MM.1S (cell line): Measurements from ENCODE around the gene RUNX2.

Source experiments
- DNase-seq: peaks from one replicate; pipeline ENCODE4 v3.0.0-alpha.2; 2015
- H2AFZ ChIP-seq: fragments of 300-600 bp; sonication (generic); 2 replicates; pipeline ENCODE4 v1.6.0; 2016; ENCODE audit warnings: antibody characterized with exemption, low read length
- H3F3A ChIP-seq: fragments of 300-600 bp; sonication (generic); 2 replicates; pipeline ENCODE4 v1.6.1; 2016; ENCODE audit warnings: mild to moderate bottlenecking, antibody characterized with exemption, low read length, moderate library complexity, mixed read lengths; ENCODE audit not compliant: insufficient read depth
- H3K27ac ChIP-seq: fragments of 300-600 bp; sonication (generic); 2 replicates; pipeline ENCODE4 v1.5.1; 2016; ENCODE audit warnings: mild to moderate bottlenecking, low read length
- H3K27me3 ChIP-seq: fragments of 300-600 bp; sonication (generic); replicated peaks from 2 replicates; pipeline ENCODE4 v1.6.0; 2016; ENCODE audit warnings: low read length; ENCODE audit not compliant: insufficient read depth
- H3K36me3 ChIP-seq: fragments of 300-600 bp; sonication (generic); replicated peaks from 2 replicates; pipeline ENCODE4 v1.6.1; 2016; ENCODE audit warnings: mild to moderate bottlenecking, low read length, mixed read lengths; ENCODE audit not compliant: insufficient read depth
- H3K4me1 ChIP-seq: fragments of 300-600 bp; sonication (generic); 2 replicates; pipeline ENCODE4 v1.6.1; 2016; ENCODE audit warnings: low read length, mixed read lengths
- H3K4me2 ChIP-seq: fragments of 300-600 bp; sonication (generic); 2 replicates; pipeline ENCODE4 v1.6.0; 2016; ENCODE audit warnings: low read depth, low read length
- H3K4me3 ChIP-seq: fragments of 300-600 bp; sonication (generic); 2 replicates; pipeline ENCODE4 v1.5.1; 2016; ENCODE audit warnings: low read length, mixed read lengths
- H3K79me2 ChIP-seq: fragments of 300-600 bp; sonication (generic); 2 replicates; pipeline ENCODE4 v1.6.1; 2016; ENCODE audit warnings: mixed run types, low read length, mixed read lengths
- H3K9ac ChIP-seq: fragments of 300-600 bp; sonication (generic); 2 replicates; pipeline ENCODE4 v1.6.1; 2016; ENCODE audit warnings: low read length, mixed read lengths
- H3K9me2 ChIP-seq: fragments of 300-600 bp; sonication (generic); replicated peaks from 2 replicates; pipeline ENCODE4 v1.6.1; 2016; ENCODE audit warnings: mild to moderate bottlenecking, low read length, mixed read lengths; ENCODE audit not compliant: insufficient read depth
- H3K9me3 ChIP-seq: fragments of 300-600 bp; sonication (generic); replicated peaks from 2 replicates; pipeline ENCODE4 v1.6.1; 2016; ENCODE audit warnings: mild to moderate bottlenecking, low read length, mixed read lengths; ENCODE audit not compliant: insufficient read depth
- H4K20me1 ChIP-seq: fragments of 300-600 bp; sonication (generic); 2 replicates; pipeline ENCODE4 v1.6.1; 2016; ENCODE audit warnings: mild to moderate bottlenecking, low read length, moderate library complexity, mixed read lengths; ENCODE audit not compliant: insufficient read depth
- CTCF ChIP-seq: fragments of 300-600 bp; sonication (generic); IDR thresholded peaks from 2 replicates; pipeline ENCODE4 v1.5.1; 2016; ENCODE audit warnings: antibody characterized with exemption, low read length, mixed read lengths
- EZH2 ChIP-seq: fragments of 300-600 bp; sonication (generic); optimal IDR thresholded peaks from 2 replicates; pipeline ENCODE3; 2017; ENCODE audit warnings: low read depth, mild to moderate bottlenecking, antibody characterized with exemption, low read length, mixed read lengths
- EZH2phosphoT487 ChIP-seq: fragments of 300-600 bp; sonication (generic); IDR thresholded peaks from 2 replicates; pipeline ENCODE4 v1.6.1; 2018; ENCODE audit warnings: antibody characterized with exemption, low read length

RUNX2 gene

GRCh38 chr6:45577836-45578504 lies 249.8 kb downstream of the RUNX2 start:
- H3K4me1 ChIP-seq = no peaks in the 10 kb centered on the region
- no peak overlapping the region for H3K27ac ChIP-seq
- H4K20me1 ChIP-seq = no peaks in the 10 kb centered on the region
- TF ChIP-seq CTCF = no peak
- no peak overlapping the region for H3K4me2 ChIP-seq
- H3K79me2 ChIP-seq = no peaks in the 10 kb centered on the region
- no peaks in the 10 kb centered on the region for H3K9me2 ChIP-seq
- no peaks in the 10 kb centered on the region for H3F3A ChIP-seq
- no peak overlapping the region for H2AFZ ChIP-seq
- no peaks in the 10 kb centered on the region for H3K9me3 ChIP-seq
- no peak overlapping the region for H3K4me3 ChIP-seq
- no peaks in the 10 kb centered on the region for H3K27me3 ChIP-seq
- no peak for DNase-seq
- no peaks in the 10 kb centered on the region for H3K36me3 ChIP-seq
- H3K9ac ChIP-seq = no peak overlapping the region

DNA sequence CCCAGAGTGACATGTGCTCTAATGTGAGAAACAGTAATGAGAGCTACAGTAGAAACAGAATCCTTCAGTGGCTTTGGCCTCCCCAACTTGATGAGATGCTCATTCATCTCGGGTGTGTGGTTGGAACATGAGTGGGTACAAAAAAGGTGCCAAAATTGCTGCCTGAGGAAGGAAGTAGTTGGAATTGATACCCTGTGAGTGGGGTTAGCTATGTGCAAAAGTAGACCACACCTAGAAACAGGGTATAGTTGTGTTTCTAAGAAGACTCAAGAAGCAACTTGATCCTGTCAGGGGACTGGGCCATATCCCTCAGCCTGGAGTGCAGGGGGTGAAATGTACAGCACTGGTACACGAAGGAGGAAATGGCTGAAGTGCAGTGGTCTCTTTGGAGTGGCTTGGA lies 256.0 kb downstream of the RUNX2 start:
- H3K4me2 ChIP-seq = no peak overlapping the region
- H3K79me2 ChIP-seq = no peaks in the 10 kb centered on the region
- no peaks in the 10 kb centered on the region for H3K4me1 ChIP-seq
- no peak overlapping the region for H2AFZ ChIP-seq
- no peak overlapping the region for H3K27ac ChIP-seq
- H3K9me2 ChIP-seq = no peaks in the 10 kb centered on the region; the same call in 1 of the 2 replicates
- no peaks in the 10 kb centered on the region for H3F3A ChIP-seq
- H3K4me3 ChIP-seq = no peak overlapping the region
- H3K9ac ChIP-seq = no peak overlapping the region
- H3K27me3 ChIP-seq = no peaks in the 10 kb centered on the region
- no peaks in the 10 kb centered on the region for H3K9me3 ChIP-seq
- TF ChIP-seq EZH2 = no peak
- TF ChIP-seq EZH2phosphoT487 = no peak
- no peak for TF ChIP-seq CTCF
- no peaks in the 10 kb centered on the region for H4K20me1 ChIP-seq
- no peak for DNase-seq
- H3K36me3 ChIP-seq = no peaks in the 10 kb centered on the region

- H3K79me2 ChIP-seq = no peaks in the 10 kb centered on the region
- H3K36me3 ChIP-seq = no peaks in the 10 kb centered on the region
- no peak overlapping the region for H3K9ac ChIP-seq
- no peaks in the 10 kb centered on the region for H3K9me3 ChIP-seq
- TF ChIP-seq EZH2 (no peak), CTCF (no peak), EZH2phosphoT487 (no peak)
- H4K20me1 ChIP-seq = no peaks in the 10 kb centered on the region
- no peaks in the 10 kb centered on the region for H3K27me3 ChIP-seq
- no peak overlapping the region for H3K27ac ChIP-seq
- no peaks in the 10 kb centered on the region; the same call in 1 of the 2 replicates for H3K9me2 ChIP-seq
- H2AFZ ChIP-seq = no peak overlapping the region
- H3K4me1 ChIP-seq = no peaks in the 10 kb centered on the region
- no peak overlapping the region for H3K4me2 ChIP-seq
- H3F3A ChIP-seq = no peaks in the 10 kb centered on the region
- no peak for DNase-seq
- no peak overlapping the region for H3K4me3 ChIP-seq
Observed at GRCh38 chr6:45586216-45587171, 258.4 kb downstream of the RUNX2 start.
